DND-41 (cell line): ENCODE results near the gene NEUROD4.

Experiments used
- ATAC-seq: fragments of 200-7000 bp; cut with Tn5 transposase; 3 replicates; pipeline ENCODE4 v1.9.1; 2021; ENCODE audit warnings: low read depth; ENCODE audit not compliant: insufficient read depth
- DNase-seq: peaks from one replicate; pipeline ENCODE4 v3.0.0-alpha.2; 2020
- H2AFZ ChIP-seq: 2 replicates; pipeline ENCODE4 v1.6.0; 2012; ENCODE audit warnings: low read depth, low read length
- H3K27ac ChIP-seq: 2 replicates; pipeline ENCODE4 v1.5.1; 2012; ENCODE audit warnings: low read length, inconsistent platforms
- H3K27me3 ChIP-seq: fragments of 200-600 bp; sonication (generic); 2 replicates; pipeline ENCODE4 v1.6.0; 2012; ENCODE audit warnings: low read length, mild to moderate bottlenecking, inconsistent platforms; ENCODE audit not compliant: insufficient read depth, poor library complexity
- H3K36me3 ChIP-seq: 2 replicates; pipeline ENCODE4 v1.5.1; 2012; ENCODE audit warnings: low read length, inconsistent platforms; ENCODE audit not compliant: insufficient read depth
- H3K4me1 ChIP-seq: 2 replicates; pipeline ENCODE4 v1.5.1; 2012; ENCODE audit warnings: mild to moderate bottlenecking, low read length; ENCODE audit not compliant: insufficient read depth
- H3K4me2 ChIP-seq: 2 replicates; pipeline ENCODE4 v1.6.0; 2012; ENCODE audit warnings: mild to moderate bottlenecking, moderate library complexity, low read length, inconsistent platforms; ENCODE audit not compliant: insufficient read depth
- H3K4me3 ChIP-seq, 2 experiments: fragments of 200-600 bp in 1 of 2; shearing (Covaris generic) in 1 of 2; 2 replicates each; pipeline ENCODE4 v1.5.1; 2012 to 2016; ENCODE audit warnings: inconsistent platforms in 2 of 2, low read length in 2 of 2, mild to moderate bottlenecking in 2 of 2, low read depth in 1 of 2, moderate library complexity in 1 of 2
- H3K79me2 ChIP-seq: 2 replicates; pipeline ENCODE4 v1.6.0; 2012; ENCODE audit warnings: low read length, inconsistent platforms; ENCODE audit not compliant: insufficient read depth
- H3K9ac ChIP-seq: 2 replicates; pipeline ENCODE4 v1.6.0; 2012; ENCODE audit warnings: low read depth, mild to moderate bottlenecking, inconsistent platforms, low read length, moderate library complexity
- H3K9me3 ChIP-seq: 2 replicates; pipeline ENCODE4 v1.5.1; 2012; ENCODE audit warnings: low read length, moderate library complexity, mild to moderate bottlenecking, inconsistent platforms; ENCODE audit not compliant: insufficient read depth, severe bottlenecking
- H4K20me1 ChIP-seq: 2 replicates; pipeline ENCODE4 v1.6.0; 2012; ENCODE audit warnings: low read length; ENCODE audit not compliant: insufficient read depth
- CTCF ChIP-seq: IDR thresholded peaks from 2 replicates; pipeline ENCODE4 v1.5.1; 2012; ENCODE audit warnings: borderline replicate concordance, low read length, moderate library complexity, mild to moderate bottlenecking; ENCODE audit not compliant: poor library complexity, severe bottlenecking; ENCODE audit errors: extremely low read depth
- EZH2 ChIP-seq: IDR thresholded peaks from 3 replicates; pipeline ENCODE4 v1.6.1; 2012; ENCODE audit warnings: borderline replicate concordance, low read depth, mild to moderate bottlenecking, moderate library complexity, low read length, inconsistent platforms; ENCODE audit not compliant: severe bottlenecking

Gene NEUROD4, protein sequence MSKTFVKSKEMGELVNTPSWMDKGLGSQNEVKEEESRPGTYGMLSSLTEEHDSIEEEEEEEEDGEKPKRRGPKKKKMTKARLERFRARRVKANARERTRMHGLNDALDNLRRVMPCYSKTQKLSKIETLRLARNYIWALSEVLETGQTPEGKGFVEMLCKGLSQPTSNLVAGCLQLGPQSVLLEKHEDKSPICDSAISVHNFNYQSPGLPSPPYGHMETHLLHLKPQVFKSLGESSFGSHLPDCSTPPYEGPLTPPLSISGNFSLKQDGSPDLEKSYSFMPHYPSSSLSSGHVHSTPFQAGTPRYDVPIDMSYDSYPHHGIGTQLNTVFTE

DNA sequence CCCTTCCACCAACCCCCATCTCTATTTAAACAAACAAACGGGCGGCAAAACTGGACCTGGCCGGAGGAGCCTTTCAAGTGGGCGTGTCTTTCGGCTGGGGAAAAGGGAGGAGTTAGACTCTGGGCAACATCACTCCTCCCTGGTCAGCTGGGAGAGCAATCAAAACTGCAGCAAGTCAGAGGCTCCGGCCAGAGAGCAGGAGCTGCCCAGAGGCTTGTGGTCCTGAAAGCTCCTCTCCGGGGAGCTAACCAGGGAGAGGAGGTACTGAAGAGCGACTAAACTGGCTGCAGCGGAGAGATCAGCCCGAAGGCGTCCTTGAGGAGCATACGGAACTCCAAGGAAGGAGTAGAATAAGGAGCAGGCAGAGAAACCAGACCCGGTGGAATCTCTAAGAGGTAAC lies at the start of gene NEUROD4:
Gene NEUROD4, plus strand, starts transcription at position 191 of the 400 bp plus-strand sequence. CDS start 6,466 bp downstream, outside the sequence.
- Histone ChIP-seq H3K4me1 (no peaks in the 10 kb centered on the region), H3K27me3 (peaks cover 38% of the 10 kb centered on the region), H3K27ac (no peak within 1 kb of the TSS), H3K9me3 (no peaks in the 10 kb centered on the region), H4K20me1 (no peaks in the 10 kb centered on the region; the same call in 1 of the 2 replicates), H3K9ac (no peak within 1 kb of the TSS), H2AFZ (no peak within 1 kb of the TSS), H3K4me2 (no peak within 1 kb of the TSS), H3K36me3 (no peaks in the 10 kb centered on the region), H3K79me2 (no peaks in the 10 kb centered on the region), H3K4me3 (no peak within 1 kb of the TSS)
- TF ChIP-seq CTCF (no peak), EZH2 (no peak)
- DNase-seq (no peak), ATAC-seq (no peak)

DNA sequence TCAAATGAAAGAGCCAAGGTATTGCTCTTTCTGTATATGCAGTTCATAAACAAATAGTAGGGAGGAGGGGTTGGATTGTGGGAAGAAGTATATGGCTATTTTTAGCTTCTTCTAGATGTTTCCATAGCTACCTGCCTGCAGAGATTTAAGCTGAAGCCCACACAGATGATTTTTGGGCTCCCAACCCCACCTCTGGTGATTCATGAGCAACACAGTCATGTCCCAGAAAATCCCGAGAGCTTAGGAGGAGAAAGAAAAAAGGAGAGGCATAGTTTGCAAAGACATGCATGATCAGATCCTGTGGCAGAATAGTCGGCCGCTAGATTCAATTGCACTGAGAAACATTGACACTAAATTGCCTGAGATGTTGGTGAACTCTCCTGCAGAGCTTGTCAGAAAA lies 49.0 kb upstream of the NEUROD4 start:
- H2AFZ ChIP-seq: no peak overlapping the region
- H3K4me1 ChIP-seq: peaks cover 56% of the 10 kb centered on the region
- no peak overlapping the region; the same call in 1 of the 2 replicates for H3K27ac ChIP-seq
- ATAC-seq: no peak
- no peak for TF ChIP-seq EZH2
- no peak for TF ChIP-seq CTCF
- no peaks in the 10 kb centered on the region for H3K9me3 ChIP-seq
- no peak overlapping the region for H3K4me2 ChIP-seq
- H3K27me3 ChIP-seq: no peaks in the 10 kb centered on the region
- no peaks in the 10 kb centered on the region for H4K20me1 ChIP-seq
- peaks cover 72% of the 10 kb centered on the region for H3K36me3 ChIP-seq
- H3K9ac ChIP-seq: no peak overlapping the region
- H3K4me3 ChIP-seq: no peak overlapping the region
- DNase-seq: no peak
- H3K79me2 ChIP-seq: peaks cover 56% of the 10 kb centered on the region

GRCh38 chr12:54973556-54973955 lies 46.2 kb upstream of the NEUROD4 start:
- Histone ChIP-seq H3K27ac (no peak overlapping the region), H3K36me3 (peaks cover 57% of the 10 kb centered on the region), H3K79me2 (peaks cover 69% of the 10 kb centered on the region), H4K20me1 (no peaks in the 10 kb centered on the region), H3K4me1 (peaks cover 64% of the 10 kb centered on the region), H3K9ac (no peak overlapping the region), H3K27me3 (no peaks in the 10 kb centered on the region), H3K4me2 (no peak overlapping the region), H3K9me3 (no peaks in the 10 kb centered on the region), H3K4me3 (no peak overlapping the region), H2AFZ (no peak overlapping the region)
- DNase-seq (no peak), ATAC-seq (no peak)
- TF ChIP-seq EZH2: no peak
- TF ChIP-seq CTCF: no peak
